ENCODE measurements around the gene MYMX. TPM values are rescaled to one million over a fixed set of nuclear protein-coding genes. Genes with fewer than 3 reads are reported as not detected.

Gene MYMX
- total RNA-seq, 1 experiment from 2014 or later: not detected

DNA sequence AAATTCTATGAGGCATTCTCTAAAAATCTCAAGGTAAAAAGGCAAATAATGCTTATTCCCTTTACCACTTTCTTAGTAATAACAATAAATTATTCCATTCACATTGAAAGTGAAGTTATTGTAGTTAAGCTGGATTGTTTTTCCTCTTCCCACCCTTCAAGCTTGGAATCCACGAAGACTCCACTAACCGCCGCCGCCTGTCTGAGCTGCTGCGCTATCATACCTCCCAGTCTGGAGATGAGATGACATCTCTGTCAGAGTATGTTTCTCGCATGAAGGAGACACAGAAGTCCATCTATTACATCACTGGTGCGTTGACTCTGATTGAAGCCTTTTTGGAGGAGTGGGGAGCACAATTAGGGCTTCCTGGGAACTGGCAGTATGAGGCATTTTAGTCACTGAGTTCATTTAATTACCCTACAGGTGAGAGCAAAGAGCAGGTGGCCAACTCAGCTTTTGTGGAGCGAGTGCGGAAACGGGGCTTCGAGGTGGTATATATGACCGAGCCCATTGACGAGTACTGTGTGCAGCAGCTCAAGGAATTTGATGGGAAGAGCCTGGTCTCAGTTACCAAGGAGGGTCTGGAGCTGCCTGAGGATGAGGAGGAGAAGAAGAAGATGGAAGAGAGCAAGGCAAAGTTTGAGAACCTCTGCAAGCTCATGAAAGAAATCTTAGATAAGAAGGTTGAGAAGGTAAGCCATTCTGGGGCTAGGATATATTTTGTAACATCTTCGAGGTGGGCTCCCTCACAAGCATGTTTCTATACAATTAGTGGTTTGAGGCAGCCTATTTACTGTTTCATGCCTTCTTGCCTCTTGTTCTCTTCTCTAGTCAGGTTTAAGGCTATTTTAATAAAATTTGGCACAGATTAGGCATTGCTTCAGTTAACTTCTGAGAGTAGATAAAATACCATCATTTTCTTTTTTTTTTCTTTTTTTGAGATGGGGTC lies 35.1 kb downstream of the MYMX start:
- Histone ChIP-seq H2AFZ (ENCODE audit: low read length) (no peak overlapping the region), H3K79me2 (ENCODE audit: low read length) (peaks cover 72% of the 10 kb centered on the region), H3K4me3 (ENCODE audit: low read length) (0 out of 2 replicates have a peak overlapping the region, but pooled peaks have one; percentile 1), H3K27me3 (ENCODE audit: low read length) (no peaks in the 10 kb centered on the region), H3K9ac (ENCODE audit: low read length) (no peak overlapping the region), H3K9me2 (replicated peaks; ENCODE audit: low read length) (no peaks in the 10 kb centered on the region), H3K9me3 (ENCODE audit: low read length) (no peaks in the 10 kb centered on the region), H3K4me2 (ENCODE audit: low read length) (0 out of 2 replicates have a peak overlapping the region, but pooled peaks have one; percentile 16), H3K27ac (ENCODE audit: low read length) (no peak overlapping the region), H4K20me1 (ENCODE audit: low read length) (peaks cover 89% of the 10 kb centered on the region), H3K36me3 (ENCODE audit: low read depth, low read length) (peaks cover 74% of the 10 kb centered on the region), H3K4me1 (ENCODE audit: insufficient read depth, low read length) (peaks cover 41% of the 10 kb centered on the region), H3F3A (ENCODE audit: low read length, unreplicated experiment) (peaks cover 66% of the 10 kb centered on the region)
- no TSS peak for BruUV-seq (replicated peaks)
- TF ChIP-seq EZH2phosphoT487 (IDR thresholded peaks at IDR 0.05; ENCODE audit: borderline replicate concordance, low read length) (no peak), EZH2 (IDR thresholded peaks at IDR 0.05; ENCODE audit: low read length, unreplicated experiment) (no peak), CTCF (conservative IDR thresholded peaks at IDR 0.05; ENCODE audit: low read depth, low read length) (no peak)
- no peak for DNase-seq
- no peak for ATAC-seq
- intact Hi-C loops (cut with micrococcal nuclease): no loop called here
- POLR2A ChIA-PET (ENCODE audit: unreplicated experiment): no interaction called here
- CTCF ChIA-PET: no interaction called here

GRCh38 chr6:44253307-44254101 lies 36.8 kb downstream of the MYMX start:
- peaks cover 60% of the 10 kb centered on the region for H3F3A ChIP-seq (ENCODE audit: low read length, unreplicated experiment)
- no peak overlapping the region for H3K27ac ChIP-seq (ENCODE audit: low read length)
- TSS peak; percentile 3 for BruUV-seq (replicated peaks)
- intact Hi-C loops (cut with micrococcal nuclease): no loop called here
- ATAC-seq (peak; percentile 12; the same call in 1 of the 2 replicates), DNase-seq (peak; percentile 64)
- no peak overlapping the region for H3K9ac ChIP-seq (ENCODE audit: low read length)
- CTCF ChIA-PET: no interaction called here
- H3K9me2 ChIP-seq (replicated peaks; ENCODE audit: low read length): no peaks in the 10 kb centered on the region
- H3K36me3 ChIP-seq (ENCODE audit: low read depth, low read length): peaks cover 61% of the 10 kb centered on the region
- H3K79me2 ChIP-seq (ENCODE audit: low read length): peaks cover 59% of the 10 kb centered on the region
- POLR2A ChIA-PET (ENCODE audit: unreplicated experiment): interaction anchor here (0.6 kb wide), 1 partner anchor 30 kb away, joined by 20 read pairs; the partner anchor contains the start of gene SLC29A1
- no peak overlapping the region for H3K4me3 ChIP-seq (ENCODE audit: low read length)
- no peak overlapping the region for H3K4me2 ChIP-seq (ENCODE audit: low read length)
- H3K27me3 ChIP-seq (ENCODE audit: low read length): no peaks in the 10 kb centered on the region
- no peaks in the 10 kb centered on the region for H3K9me3 ChIP-seq (ENCODE audit: low read length)
- peaks cover 73% of the 10 kb centered on the region for H4K20me1 ChIP-seq (ENCODE audit: low read length)
- peaks cover 47% of the 10 kb centered on the region for H3K4me1 ChIP-seq (ENCODE audit: insufficient read depth, low read length)
- H2AFZ ChIP-seq (ENCODE audit: low read length): no peak overlapping the region
- TF ChIP-seq CTCF (conservative IDR thresholded peaks at IDR 0.05; ENCODE audit: low read depth, low read length) (peak; percentile 64), EZH2 (IDR thresholded peaks at IDR 0.05; ENCODE audit: low read length, unreplicated experiment) (no peak), EZH2phosphoT487 (IDR thresholded peaks at IDR 0.05; ENCODE audit: borderline replicate concordance, low read length) (no peak)

Measured in PC-3 (cell line).